ENCODE results near the gene SETD1A.

DNA sequence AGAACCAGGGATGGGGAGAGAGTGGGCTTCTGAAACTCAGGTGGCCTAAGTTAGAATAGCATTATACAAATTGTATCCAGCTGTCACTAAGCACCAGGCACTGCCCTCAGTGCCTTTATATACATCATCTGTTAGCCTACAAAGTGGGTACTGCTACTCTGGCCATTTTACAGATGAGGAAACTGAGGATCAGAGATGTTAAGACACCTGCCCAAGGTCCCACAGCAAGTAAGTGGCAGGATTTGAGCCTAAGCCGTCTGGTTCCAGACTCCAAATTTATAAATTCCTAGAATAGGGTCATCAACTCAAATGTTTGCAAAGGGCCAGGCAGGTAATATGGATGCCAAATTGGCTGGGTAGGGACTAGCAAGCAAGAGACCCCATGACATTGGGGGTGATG lies 6.4 kb upstream of the SETD1A start:
- TF ChIP-seq POLR2A (conservative IDR thresholded peaks at IDR 0.05) (no peak), GABPA (tag; conservative IDR thresholded peaks at IDR 0.05; ENCODE audit: low read depth) (no peak), PURB (CRISPR knock-in tag; IDR thresholded peaks at IDR 0.05; ENCODE audit: low read depth) (no peak), RFX5 (IDR thresholded peaks at IDR 0.05; ENCODE audit: low read depth, low read length) (no peak), ZBTB1 (CRISPR knock-in tag; IDR thresholded peaks at IDR 0.05; ENCODE audit: borderline replicate concordance, low read depth) (no peak), ARNT (IDR thresholded peaks at IDR 0.05) (no peak), HSF4 (CRISPR knock-in tag; IDR thresholded peaks at IDR 0.05; ENCODE audit: borderline replicate concordance) (no peak), DIDO1 (tag; IDR thresholded peaks at IDR 0.05; ENCODE audit: low read depth) (no peak), ZFPM2 (CRISPR knock-in tag; IDR thresholded peaks at IDR 0.05) (no peak), EZH2 (IDR thresholded peaks at IDR 0.05; ENCODE audit: borderline replicate concordance, low read depth, low read length) (no peak)
- TF ChIP-seq, protein P1, sequence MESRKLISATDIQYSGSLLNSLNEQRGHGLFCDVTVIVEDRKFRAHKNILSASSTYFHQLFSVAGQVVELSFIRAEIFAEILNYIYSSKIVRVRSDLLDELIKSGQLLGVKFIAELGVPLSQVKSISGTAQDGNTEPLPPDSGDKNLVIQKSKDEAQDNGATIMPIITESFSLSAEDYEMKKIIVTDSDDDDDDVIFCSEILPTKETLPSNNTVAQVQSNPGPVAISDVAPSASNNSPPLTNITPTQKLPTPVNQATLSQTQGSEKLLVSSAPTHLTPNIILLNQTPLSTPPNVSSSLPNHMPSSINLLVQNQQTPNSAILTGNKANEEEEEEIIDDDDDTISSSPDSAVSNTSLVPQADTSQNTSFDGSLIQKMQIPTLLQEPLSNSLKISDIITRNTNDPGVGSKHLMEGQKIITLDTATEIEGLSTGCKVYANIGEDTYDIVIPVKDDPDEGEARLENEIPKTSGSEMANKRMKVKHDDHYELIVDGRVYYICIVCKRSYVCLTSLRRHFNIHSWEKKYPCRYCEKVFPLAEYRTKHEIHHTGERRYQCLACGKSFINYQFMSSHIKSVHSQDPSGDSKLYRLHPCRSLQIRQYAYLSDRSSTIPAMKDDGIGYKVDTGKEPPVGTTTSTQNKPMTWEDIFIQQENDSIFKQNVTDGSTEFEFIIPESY (CRISPR knock-in tag; IDR thresholded peaks at IDR 0.05), result no peak
- TF ChIP-seq, protein P2, sequence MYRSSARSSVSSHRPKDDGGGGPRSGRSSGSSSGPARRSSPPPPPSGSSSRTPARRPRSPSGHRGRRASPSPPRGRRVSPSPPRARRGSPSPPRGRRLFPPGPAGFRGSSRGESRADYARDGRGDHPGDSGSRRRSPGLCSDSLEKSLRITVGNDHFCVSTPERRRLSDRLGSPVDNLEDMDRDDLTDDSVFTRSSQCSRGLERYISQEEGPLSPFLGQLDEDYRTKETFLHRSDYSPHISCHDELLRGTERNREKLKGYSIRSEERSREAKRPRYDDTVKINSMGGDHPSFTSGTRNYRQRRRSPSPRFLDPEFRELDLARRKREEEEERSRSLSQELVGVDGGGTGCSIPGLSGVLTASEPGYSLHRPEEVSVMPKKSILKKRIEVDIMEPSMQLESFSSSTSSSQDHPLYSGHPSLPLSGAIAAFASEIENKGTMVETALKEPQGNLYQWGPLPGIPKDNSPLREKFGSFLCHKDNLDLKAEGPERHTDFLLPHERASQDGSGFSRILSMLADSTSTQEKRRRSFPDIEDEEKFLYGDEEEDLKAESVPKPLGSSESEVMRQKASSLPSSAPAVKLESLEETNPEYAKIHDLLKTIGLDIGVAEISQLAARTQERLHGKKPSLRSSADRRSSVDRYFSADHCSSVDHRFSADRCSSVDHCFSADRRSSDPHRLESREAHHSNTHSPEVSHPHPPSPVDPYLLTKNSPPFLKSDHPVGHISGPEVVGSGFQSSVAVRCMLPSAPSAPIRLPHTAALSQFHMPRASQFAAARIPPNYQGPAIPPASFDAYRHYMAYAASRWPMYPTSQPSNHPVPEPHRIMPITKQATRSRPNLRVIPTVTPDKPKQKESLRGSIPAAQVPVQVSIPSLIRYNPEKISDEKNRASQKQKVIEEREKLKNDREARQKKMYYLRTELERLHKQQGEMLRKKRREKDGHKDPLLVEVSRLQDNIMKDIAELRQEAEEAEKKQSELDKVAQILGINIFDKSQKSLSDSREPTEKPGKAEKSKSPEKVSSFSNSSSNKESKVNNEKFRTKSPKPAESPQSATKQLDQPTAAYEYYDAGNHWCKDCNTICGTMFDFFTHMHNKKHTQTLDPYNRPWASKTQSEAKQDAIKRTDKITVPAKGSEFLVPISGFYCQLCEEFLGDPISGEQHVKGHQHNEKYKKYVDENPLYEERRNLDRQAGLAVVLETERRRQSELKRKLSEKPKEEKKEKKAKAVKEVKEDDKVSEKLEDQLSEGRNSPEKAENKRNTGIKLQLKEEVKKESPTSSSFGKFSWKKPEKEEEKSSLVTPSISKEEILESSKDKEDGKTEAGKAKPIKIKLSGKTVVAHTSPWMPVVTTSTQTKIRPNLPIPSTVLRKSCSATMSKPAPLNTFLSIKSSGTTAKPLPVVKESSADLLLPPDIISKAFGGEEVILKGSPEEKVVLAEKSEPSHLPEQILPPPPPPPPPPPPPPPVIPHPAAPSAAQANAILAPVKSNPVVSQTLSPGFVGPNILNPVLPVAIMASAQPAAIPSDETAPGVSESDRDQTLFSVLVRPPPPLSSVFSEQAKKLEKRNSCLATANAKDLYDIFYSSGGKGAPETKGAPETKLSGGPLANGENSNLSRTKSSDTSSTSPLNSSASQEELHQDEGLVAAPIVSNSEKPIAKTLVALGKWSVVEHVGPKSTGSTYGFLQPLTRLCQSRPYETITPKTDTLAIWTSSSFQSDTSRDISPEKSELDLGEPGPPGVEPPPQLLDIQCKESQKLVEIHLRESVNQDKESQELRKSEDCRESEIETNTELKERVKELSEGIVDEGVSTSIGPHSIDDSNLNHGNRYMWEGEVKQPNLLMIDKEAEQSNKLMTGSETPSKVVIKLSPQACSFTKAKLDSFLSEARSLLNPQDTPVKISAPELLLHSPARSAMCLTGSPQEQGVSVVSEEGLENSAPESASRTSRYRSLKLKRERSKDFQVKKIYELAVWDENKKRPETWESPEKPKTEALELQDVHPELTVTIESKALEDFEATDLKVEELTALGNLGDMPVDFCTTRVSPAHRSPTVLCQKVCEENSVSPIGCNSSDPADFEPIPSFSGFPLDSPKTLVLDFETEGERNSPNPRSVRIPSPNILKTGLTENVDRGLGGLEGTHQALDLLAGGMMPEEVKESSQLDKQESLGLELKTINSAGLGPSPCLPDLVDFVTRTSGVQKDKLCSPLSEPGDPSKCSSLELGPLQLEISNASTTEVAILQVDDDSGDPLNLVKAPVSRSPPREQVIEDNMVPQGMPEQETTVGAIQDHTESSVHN (IDR thresholded peaks at IDR 0.05; ENCODE audit: borderline replicate concordance in 1 of 2, low read depth in 1 of 2), result no peak
